HepG2 (cell line): ENCODE measurements around the gene RAB5B.
"Not testable (repeated sequence)": the region's sequence is repeated elsewhere in the genome, so short reads cannot be mapped to it uniquely, and the experiment has no call there.

Experiments
- CTCF ChIP-seq: sonication (generic); formaldehyde crosslinking; IDR thresholded peaks from 2 replicates; pipeline ENCODE4 v1.5.0; 2020; ENCODE audit warnings: mild to moderate bottlenecking, missing genetic modification reagents, moderate library complexity
- ISX ChIP-seq: sonication (generic); formaldehyde crosslinking; conservative IDR thresholded peaks from 2 replicates; pipeline ENCODE4 v1.5.0; 2020; ENCODE audit warnings: missing genetic modification reagents
- ZBTB39 ChIP-seq: sonication (generic); formaldehyde crosslinking; IDR thresholded peaks from 2 replicates; pipeline ENCODE4 v1.5.0; 2020; ENCODE audit warnings: missing genetic modification reagents

- not testable (repeated sequence) for TF ChIP-seq ZBTB39; CTCF (CRISPR knock-in tag); ISX (CRISPR knock-in tag)
Measured at GRCh38 chr12:55981882-55982281, 8.0 kb downstream of the RAB5B start.
